IPS-NIHi7 (cell line): ENCODE data around the gene MDFIC.
A peak's percentile ranks its signal among the peaks of the same experiment; 100 is the strongest.

ENCODE experiments used
- DNase-seq: peaks from one replicate; pipeline ENCODE4 v3.0.0; 2012; ENCODE audit warnings: mixed read lengths; ENCODE audit errors: extremely low spot score

Gene MDFIC

GRCh38 chr7:114989531-114989930 lies 67.6 kb downstream of the MDFIC start:
- no peak for DNase-seq

GRCh38 chr7:114997487-114998404 lies 75.9 kb downstream of the MDFIC start:
- DNase-seq = no peak

- DNase-seq = no peak
Measured at GRCh38 chr7:115004121-115004520, 82.2 kb downstream of the MDFIC start.

GRCh38 chr7:115005251-115005650 lies 83.4 kb downstream of the MDFIC start:
- DNase-seq = no peak

DNA sequence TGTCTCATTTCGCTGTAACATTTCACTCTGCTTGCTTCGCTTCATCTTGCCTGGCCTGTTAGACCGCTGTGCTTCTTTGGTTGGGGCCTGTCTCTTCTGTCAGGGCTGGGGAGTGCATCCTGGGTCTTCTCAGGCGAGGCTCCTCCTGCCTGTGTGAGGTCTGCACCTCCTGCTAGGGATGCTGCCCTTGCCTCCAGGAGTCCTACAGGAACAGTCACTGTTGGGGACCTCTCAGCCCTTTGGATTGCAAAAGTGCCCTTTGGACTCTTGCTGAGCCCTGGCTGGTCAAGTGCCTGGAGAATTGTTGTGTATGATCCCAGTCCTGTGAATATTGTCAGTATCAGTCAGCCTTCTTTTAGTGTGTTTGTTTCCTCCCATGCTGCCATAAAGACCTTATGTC lies 84.1 kb downstream of the MDFIC start:
- peak; percentile 68 for DNase-seq

- no peak for DNase-seq
Measured at GRCh38 chr7:115007751-115008150, 85.9 kb downstream of the MDFIC start.

DNA sequence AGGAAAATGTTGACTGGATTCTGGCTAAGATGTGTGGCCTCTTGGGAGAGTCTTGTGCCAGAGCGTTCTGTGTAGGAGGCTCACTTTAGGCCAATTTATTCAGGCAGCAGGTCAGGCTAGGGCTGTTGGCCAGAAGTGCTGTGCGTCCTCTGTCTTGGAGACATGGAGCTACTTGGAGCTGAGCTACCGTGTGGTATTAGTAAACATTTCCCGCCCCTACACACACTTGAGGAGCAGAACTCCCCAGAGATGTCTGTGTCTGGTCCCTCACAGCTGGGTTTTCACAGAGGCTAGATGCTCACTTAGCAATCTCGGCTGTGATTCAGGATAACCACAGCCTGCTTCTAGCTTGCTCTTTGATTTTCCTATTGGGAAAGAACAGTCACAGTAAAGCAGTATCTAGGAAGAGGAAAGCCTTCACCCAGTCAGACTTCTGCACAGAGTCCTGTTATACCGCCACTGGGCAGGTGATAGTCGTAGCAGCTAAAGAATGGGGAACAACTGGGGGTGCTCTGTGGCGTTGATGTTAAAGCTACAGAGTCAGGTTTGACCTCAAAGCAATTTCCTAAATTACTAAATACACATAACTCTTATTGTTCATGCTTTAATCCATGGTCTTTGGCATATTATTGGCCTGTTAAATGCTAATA lies 86.7 kb downstream of the MDFIC start:
- DNase-seq = no peak

GRCh38 chr7:115009139-115009538 lies 87.2 kb downstream of the MDFIC start:
- DNase-seq = no peak

DNA sequence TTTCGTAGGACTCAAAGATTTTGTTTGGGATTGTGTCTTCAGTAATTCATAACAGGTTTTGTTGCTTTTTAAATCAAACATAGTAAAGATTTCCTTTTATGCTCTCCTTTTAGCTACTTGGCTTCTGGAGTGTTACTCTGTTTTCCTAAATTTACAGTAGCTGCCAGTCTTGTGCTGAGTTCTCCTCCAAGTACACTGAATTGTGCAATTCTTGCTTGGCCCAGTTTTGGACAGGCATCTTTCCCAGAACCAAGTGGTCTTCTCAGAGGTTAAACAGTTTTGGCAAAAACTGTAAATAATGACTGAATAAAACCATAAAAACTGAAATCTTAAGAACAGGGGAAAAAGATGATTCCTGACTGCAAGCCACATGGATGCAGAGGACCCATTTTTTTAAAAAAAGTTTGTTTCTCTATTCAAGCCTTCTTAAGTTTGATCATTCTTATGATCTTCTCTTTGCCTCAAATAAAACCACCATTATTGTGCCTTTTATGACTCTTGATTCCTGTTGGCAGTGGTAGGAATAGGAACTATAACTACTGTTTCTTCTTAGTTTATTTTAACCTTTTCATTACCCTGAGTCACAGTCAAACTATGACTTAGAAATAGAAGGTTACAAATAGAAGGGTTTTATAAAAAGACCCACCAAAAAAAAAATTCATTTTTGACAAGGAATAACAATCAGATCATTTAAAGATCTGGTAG lies 88.0 kb downstream of the MDFIC start:
- no peak for DNase-seq

- no peak for DNase-seq
Measured at GRCh38 chr7:115010441-115010820, 88.5 kb downstream of the MDFIC start.

- no peak for DNase-seq
Measured at GRCh38 chr7:115013886-115014285, 92.0 kb downstream of the MDFIC start.

DNA sequence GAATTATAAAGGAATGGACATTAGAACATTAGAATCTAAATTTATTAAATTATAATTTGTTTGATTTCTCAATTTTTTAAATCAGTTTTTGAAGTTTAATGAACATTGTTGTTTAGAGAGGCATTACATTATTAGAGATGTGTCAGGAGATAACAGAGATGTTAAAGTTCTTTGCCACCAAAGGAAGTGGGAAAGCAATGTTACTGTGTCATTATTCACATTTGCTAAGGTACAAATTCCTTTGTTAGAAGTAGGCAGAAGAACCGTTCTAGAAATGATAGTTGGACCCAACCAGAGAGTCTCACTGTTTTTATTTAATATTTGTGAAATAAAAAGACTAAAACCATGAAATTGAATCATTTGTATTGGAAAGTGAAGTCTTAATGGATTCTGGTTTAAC lies 92.9 kb downstream of the MDFIC start:
- DNase-seq = no peak

DNA sequence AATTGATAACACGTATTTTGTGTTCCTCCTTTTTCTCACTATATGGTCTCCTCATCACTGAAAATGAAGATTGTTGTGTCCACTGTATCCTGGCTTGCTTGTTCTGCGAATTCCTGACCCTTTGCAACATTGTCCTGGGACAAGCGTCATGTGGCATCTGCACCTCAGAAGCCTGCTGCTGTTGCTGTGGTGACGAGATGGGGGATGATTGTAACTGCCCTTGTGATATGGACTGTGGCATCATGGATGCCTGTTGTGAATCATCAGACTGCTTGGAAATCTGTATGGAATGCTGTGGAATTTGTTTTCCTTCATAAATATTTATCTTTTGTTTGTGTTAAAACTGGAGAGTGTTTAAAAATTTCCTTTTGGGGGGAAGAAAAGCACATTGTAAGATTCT lies 93.7 kb downstream of the MDFIC start:
- DNase-seq = no peak

DNA sequence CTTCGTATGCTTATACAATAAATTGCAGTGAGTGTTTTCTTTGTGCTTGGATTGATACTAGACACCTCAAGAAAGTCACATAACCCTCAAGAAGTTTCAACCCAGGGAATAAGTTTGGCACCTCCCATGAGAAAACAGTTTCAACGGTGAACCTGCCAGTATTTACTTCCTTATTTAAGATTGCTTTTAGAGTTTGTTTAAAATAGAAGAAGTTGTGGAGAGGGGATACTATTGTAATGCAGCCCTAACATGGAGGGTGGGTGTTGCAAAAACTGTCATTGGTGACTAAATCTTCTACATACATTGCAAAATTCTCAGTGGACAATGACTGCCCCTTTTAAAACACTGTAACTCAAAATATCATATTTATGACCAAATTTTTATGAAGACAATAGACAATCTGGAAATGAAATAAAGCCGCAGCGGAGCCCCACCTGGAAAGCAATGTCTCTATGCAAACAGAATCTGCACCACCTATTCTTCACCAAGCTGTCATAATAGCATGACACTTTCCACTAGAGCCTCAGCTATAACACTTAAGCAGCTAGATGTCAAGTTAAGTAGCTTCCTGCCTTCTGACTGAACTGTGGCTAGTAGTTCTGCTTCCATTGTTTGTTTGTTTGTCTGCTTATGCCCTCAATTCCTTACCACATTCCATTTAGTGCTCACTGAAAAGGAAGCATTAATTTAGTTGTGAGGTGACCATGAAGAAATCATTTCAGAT lies 98.2 kb downstream of the MDFIC start:
- no peak for DNase-seq

- no peak for DNase-seq
Measured at GRCh38 chr7:115023219-115023618, 101.3 kb downstream of the MDFIC start.

DNA sequence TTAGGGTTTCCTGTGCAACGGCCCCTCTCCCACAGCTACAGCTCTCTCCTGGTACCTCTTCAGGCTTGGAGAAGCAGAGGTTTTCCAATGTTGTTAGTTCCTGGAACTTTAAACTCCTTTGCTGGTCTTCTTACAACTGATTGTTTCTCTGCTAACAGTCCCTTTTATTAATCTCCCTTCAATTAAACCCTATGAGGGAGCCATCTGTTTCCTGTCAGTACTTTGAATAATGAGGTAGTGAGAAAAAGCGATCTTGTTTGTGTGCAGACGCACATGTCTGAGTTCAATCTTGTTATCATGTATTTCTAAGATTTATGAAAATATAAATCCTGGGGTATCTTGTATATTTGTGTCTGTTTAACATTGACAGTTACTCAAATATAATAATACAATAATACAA lies 102.4 kb downstream of the MDFIC start:
- DNase-seq = no peak

GRCh38 chr7:115032715-115033703 lies 111.1 kb downstream of the MDFIC start:
- DNase-seq = no peak

DNA sequence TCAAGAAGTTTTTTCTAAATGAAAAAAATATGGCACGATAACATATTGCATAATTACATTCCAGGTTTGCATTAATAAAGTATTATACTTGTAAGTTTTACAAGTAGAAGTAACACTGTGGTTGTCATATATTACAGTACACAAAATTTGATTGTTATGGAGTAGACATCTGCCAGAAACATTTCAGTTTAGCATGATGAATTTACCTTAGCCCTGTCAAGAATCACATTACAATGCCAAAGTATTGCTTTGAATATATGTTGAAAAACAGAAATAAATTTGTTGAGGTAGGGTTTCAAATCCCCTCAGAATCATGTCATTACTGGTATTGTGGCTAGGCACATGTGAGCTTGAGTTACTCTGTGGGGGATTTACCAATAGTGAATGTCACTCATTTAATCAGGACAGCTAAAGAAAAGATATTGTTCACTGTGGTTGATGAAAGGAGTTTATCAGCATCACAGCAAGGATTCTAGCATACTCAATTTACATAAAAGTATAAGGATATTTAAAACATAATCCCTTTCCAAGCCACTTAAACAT lies 112.1 kb downstream of the MDFIC start:
- no peak for DNase-seq

- DNase-seq = no peak
Measured at GRCh38 chr7:115034515-115034914, 112.6 kb downstream of the MDFIC start.

DNA sequence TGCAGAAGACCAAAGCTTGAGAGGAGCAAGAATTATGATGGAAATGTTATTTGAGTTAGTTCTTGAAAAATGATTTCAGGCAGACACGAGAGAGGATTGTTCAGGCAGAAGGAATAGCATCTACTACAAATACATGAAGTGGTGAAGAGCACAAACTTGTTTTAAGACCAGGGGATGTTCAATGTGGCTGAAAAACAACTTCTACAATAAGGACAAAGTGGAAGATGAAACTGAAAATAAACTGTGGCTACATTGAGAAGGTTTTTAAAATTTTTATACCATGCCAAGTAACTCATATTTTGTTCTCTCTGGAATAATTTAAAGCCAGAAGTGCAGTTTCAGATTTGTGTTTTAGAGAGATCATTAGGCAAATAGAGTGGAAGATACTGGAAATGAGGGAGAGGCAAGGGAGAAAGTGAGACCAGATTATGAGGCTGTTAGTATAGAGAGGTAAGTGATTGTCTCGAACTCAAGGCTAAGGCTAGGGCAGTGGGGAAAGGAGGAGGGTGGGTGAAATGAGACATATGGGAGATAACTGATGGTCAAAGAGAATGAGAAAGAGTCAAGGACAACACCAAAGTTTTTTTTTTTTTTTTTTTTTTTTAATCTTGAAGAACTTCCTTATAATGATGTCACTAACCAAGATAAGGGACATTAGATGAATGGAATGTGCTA lies 115.4 kb downstream of the MDFIC start:
- DNase-seq = no peak
